Loucy (cell line): ENCODE data around the gene KCNMA1.

Experiments
- EZH2phosphoT487 ChIP-seq: fragments of 200-600 bp; IDR thresholded peaks from 2 replicates; pipeline ENCODE4 v1.6.1; 2018; ENCODE audit warnings: antibody characterized with exemption, mild to moderate bottlenecking, moderate library complexity, borderline replicate concordance
- TF ChIP-seq, protein P1 (sequence below): fragments of 200-600 bp; sonication (generic); conservative IDR thresholded peaks from 2 replicates; pipeline ENCODE4 v1.5.1; 2014; ENCODE audit warnings: mild to moderate bottlenecking, antibody characterized with exemption, low read length

DNA sequence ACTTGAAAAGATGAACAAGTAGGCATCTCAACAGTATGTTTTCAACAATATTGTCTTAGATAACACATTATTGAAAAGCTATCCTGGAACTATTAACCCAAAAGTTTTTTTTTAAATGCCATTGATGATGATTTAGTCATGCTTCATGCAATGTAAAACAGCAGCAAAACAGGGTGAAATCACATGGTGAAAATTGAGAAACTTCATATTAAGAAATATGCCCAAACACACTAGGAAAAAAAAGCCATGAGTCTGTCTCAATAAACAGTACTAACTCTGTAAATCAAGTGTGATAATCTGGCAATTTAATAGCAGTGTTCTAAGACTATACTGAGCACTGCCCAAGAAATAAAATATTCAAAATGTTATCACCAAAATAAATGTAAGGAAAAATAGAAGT, 613.1 kb downstream of the KCNMA1 start:
- TF ChIP-seq, protein P1, sequence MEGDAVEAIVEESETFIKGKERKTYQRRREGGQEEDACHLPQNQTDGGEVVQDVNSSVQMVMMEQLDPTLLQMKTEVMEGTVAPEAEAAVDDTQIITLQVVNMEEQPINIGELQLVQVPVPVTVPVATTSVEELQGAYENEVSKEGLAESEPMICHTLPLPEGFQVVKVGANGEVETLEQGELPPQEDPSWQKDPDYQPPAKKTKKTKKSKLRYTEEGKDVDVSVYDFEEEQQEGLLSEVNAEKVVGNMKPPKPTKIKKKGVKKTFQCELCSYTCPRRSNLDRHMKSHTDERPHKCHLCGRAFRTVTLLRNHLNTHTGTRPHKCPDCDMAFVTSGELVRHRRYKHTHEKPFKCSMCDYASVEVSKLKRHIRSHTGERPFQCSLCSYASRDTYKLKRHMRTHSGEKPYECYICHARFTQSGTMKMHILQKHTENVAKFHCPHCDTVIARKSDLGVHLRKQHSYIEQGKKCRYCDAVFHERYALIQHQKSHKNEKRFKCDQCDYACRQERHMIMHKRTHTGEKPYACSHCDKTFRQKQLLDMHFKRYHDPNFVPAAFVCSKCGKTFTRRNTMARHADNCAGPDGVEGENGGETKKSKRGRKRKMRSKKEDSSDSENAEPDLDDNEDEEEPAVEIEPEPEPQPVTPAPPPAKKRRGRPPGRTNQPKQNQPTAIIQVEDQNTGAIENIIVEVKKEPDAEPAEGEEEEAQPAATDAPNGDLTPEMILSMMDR: no peak
- no peak for TF ChIP-seq EZH2phosphoT487
